Activated CD4-positive, alpha-beta T cell treated with anti-CD3 and anti-CD28 coated beads for 1 hour (primary cell): ENCODE results near the gene PLCD4.

Experiments
- DNase-seq: peaks from one replicate; pipeline ENCODE4 v3.0.0-alpha.2; 2020

The PLCD4 gene

GRCh38 chr2:218671654-218672566 is 64.2 kb downstream of the PLCD4 start, which contains the start of the genes RNF25 and STK36:
TSS of gene RNF25 (minus strand) at chr2:218672002. CDS start at chr2:218671970, 32 bp downstream.
TSS of gene STK36 (plus strand) at chr2:218672086. CDS start at chr2:218672830, 744 bp downstream.
- peak; percentile 70 for DNase-seq

GRCh38 chr2:218679119-218679518 is 71.4 kb downstream of the PLCD4 start:
- no peak for DNase-seq

- DNase-seq: no peak
These were observed 72.4 kb downstream of the PLCD4 start for GRCh38 chr2:218680061-218680460.
